Peyer's patch (tissue), 4 donors: ENCODE data around the gene CAP2.

ENCODE experiments used
- CTCF ChIP-seq, 6 experiments: fragments of 450-650 bp in 4 of 6; fragments of 200-600 bp in 2 of 6; sonication (generic) in 1 of 6; IDR thresholded peaks; one replicate each; pipeline ENCODE4 v1.5.1; 2017 to 2019; ENCODE audit warnings: antibody characterized with exemption in 6 of 6, mild to moderate bottlenecking in 3 of 6, moderate library complexity in 1 of 6
- POLR2A ChIP-seq, 2 donors: fragments of 450-650 bp; IDR thresholded peaks; one replicate each; pipeline ENCODE4 v1.5.1; 2017; ENCODE audit warnings: antibody characterized with exemption in 2 of 2, mild to moderate bottlenecking in 2 of 2, moderate library complexity in 2 of 2

DNA sequence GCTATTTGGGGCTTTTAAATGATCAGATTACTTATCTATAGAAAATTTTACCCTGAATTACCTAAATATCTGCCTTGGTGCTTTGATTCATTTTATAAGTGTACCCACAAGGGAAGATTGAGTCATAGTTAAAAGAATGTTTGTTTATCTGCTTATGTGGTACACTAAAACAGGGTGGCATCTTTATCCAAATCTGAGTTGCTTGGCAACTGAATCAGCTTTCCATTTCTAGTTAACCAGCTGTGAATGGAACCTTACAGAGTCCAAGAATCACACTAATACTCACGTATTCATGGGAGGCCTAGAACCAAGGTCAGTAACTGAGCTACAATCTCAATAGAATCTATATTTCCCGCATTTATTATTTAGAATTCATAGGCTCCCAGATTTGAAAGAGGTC lies 44.0 kb upstream of the CAP2 start:
- TF ChIP-seq CTCF (IDR thresholded peaks at IDR 0.05) (no peak), POLR2A (IDR thresholded peaks at IDR 0.05) (no peak)
